HG02970 (cell line): ENCODE measurements around the gene TAF1C.

ENCODE experiments used
- ATAC-seq: cut with Tn5 transposase; IDR thresholded peaks from one replicate; pipeline ENCODE4 v1.9.1; 2021; ENCODE audit warnings: mild to moderate bottlenecking, moderate library complexity, moderate number of reproducible peaks; ENCODE audit not compliant: unreplicated experiment, low FRiP score

The TAF1C gene

GRCh38 chr16:84137769-84138357, 49.0 kb downstream of the TAF1C start:
- no peak for ATAC-seq

GRCh38 chr16:84137287-84137686, 49.6 kb downstream of the TAF1C start:
- ATAC-seq = no peak

- ATAC-seq = no peak
Measured at GRCh38 chr16:84136331-84137125, 50.3 kb downstream of the TAF1C start.

- no peak for ATAC-seq
Measured at GRCh38 chr16:84132527-84133285, 54.2 kb downstream of the TAF1C start.

- ATAC-seq = no peak
Measured at GRCh38 chr16:84131117-84131516, 55.7 kb downstream of the TAF1C start.
